Spleen (tissue), 13 donors: ENCODE results near the gene TLR6. TPM values are rescaled to one million over a fixed set of nuclear protein-coding genes. Genes with fewer than 3 reads are reported as not detected.

Experiments used
- DNase-seq: peaks from one replicate; pipeline ENCODE4 v3.0.0-alpha.2; 2020
- H3K27ac ChIP-seq, 8 donors: fragments of 200-600 bp; sonication (generic) in 7 of 8; 1 replicate in 4 of 8; 2 replicates in 4 of 8; pipeline versions ENCODE4 v1.5.0 to v1.8.0; 2016 to 2021; ENCODE audit warnings: inconsistent platforms in 4 of 8, mild to moderate bottlenecking in 4 of 8, moderate library complexity in 1 of 8
- H3K27me3 ChIP-seq, 7 donors: fragments of 200-600 bp; sonication (generic) in 6 of 7; replicated peaks in 1 of 7; 1 replicate in 4 of 7; 2 replicates in 3 of 7; pipeline versions ENCODE4 v1.5.0 to v1.8.0; 2016 to 2021; ENCODE audit warnings: inconsistent platforms in 3 of 7, mild to moderate bottlenecking in 1 of 7
- H3K36me3 ChIP-seq, 6 donors: fragments of 200-600 bp; sonication (generic) in 5 of 6; 1 replicate in 4 of 6; 2 replicates in 2 of 6; pipeline versions ENCODE4 v1.5.0 to v1.8.0; 2016 to 2021; ENCODE audit warnings: inconsistent platforms in 2 of 6
- H3K4me1 ChIP-seq, 6 donors: fragments of 200-600 bp; sonication (generic) in 5 of 6; 1 replicate in 3 of 6; 2 replicates in 3 of 6; pipeline versions ENCODE4 v1.5.0 to v1.8.0; 2016 to 2021; ENCODE audit warnings: inconsistent platforms in 3 of 6
- H3K4me3 ChIP-seq, 8 donors: fragments of 200-600 bp; sonication (generic) in 7 of 8; 1 replicate in 4 of 8; 2 replicates in 4 of 8; pipeline versions ENCODE4 v1.5.0 to v1.8.0; 2016 to 2021; ENCODE audit warnings: inconsistent platforms in 4 of 8, mild to moderate bottlenecking in 4 of 8, moderate library complexity in 2 of 8
- H3K9me3 ChIP-seq, 8 donors: fragments of 200-600 bp; sonication (generic) in 7 of 8; 1 replicate in 4 of 8; 2 replicates in 4 of 8; pipeline versions ENCODE4 v1.5.0 to v1.8.0; 2016 to 2021; ENCODE audit warnings: inconsistent platforms in 4 of 8
- CTCF ChIP-seq, 11 experiments: fragments of 200-600 bp in 7 of 11; fragments of 450-650 bp in 4 of 11; sonication (generic) in 4 of 11; IDR thresholded peaks in 8 of 11; conservative IDR thresholded peaks in 3 of 11; 1 replicate in 7 of 11; 2 replicates in 4 of 11; pipeline versions ENCODE4 v1.4.0 to v1.8.0; 2016 to 2021; ENCODE audit warnings: antibody characterized with exemption in 11 of 11, inconsistent platforms in 4 of 11, mild to moderate bottlenecking in 1 of 11
- POLR2A ChIP-seq, 3 donors: fragments of 450-650 bp; IDR thresholded peaks; one replicate each; pipeline ENCODE4 v1.5.1; 2017; ENCODE audit warnings: antibody characterized with exemption in 3 of 3, mild to moderate bottlenecking in 1 of 3
- POLR2AphosphoS5 ChIP-seq, 3 donors: sonication (generic); formaldehyde crosslinking; IDR thresholded peaks; one replicate each; pipeline ENCODE4 v1.5.1; 2017; ENCODE audit warnings: antibody characterized with exemption in 3 of 3
- WGBS, 5 donors: extraction: QIAGEN DNeasy Blood & Tissue Kit in 3 of 5; methylation state at CpG; one replicate each; pipeline versions ENCODE4 v1.1.5 to v1.1.7; 2013 to 2018; 5-methylcytosine and 5-hydroxymethylcytosine counted together
- intact Hi-C: fragments of 100-400 bp; cut with DNase I; formaldehyde crosslinking; loops from one replicate; pipeline ENCODE4 v1.15.0; 2023; ENCODE audit warnings: low total_unique reads
- long read RNA-seq, 2 donors: transcript quantifications; one replicate each; lab custom pipeline, GENCODE V29; 2026
- polyA plus RNA-seq, 3 donors: library from polyadenylated mRNA; stranded (reverse); fragments of 200-250 nt; gene quantifications; one replicate each; pipeline ENCODE4 v1.2.1, GENCODE V29; 2013
- total RNA-seq, 7 donors: library from RNA; depleted of rRNA in 3 of 7; stranded (reverse); fragments of >200 nt in 3 of 7; fragmentation: NEBNext Ultra II Directional in 4 of 7; extraction: Animal tissue kit (Norgen Biotek cat#: 25700) in 4 of 7; gene quantifications; one replicate each; pipeline versions ENCODE4 v1.1.0 to v1.2.1, GENCODE V29; 2016 to 2021
- donor health status: healthy with polysubstance abuse.
- donor health status: DM: no; HTN: no; CAD: no; lungs with moderate emphysema.
- donor health status: DM: no; HTN: no; CAD: no.
- donor health status: Bipolar disorder and iron deficiency.
- donor health status: healthy.
- donor health status: DM: no; HTN: no; CAD: no.
- donor health status: DM: yes; HTN: yes; CAD: no.

The TLR6 gene
- total RNA-seq, result 10 to 100 TPM; 23.2 to 55.1 (median 37.5) TPM
- 10 to 100 TPM in 2 of 3 donors, 1 to 10 TPM in 1; 5.5 to 10.7 (median 10.3) TPM for polyA plus RNA-seq
- long read RNA-seq, donor 1, result 0 reads
- long read RNA-seq, donor 2, full-length matches to known transcripts, result 2 of 2 reads
- long read RNA-seq, donor 2, partial matches to known transcripts, result 0 of 2 reads
- long read RNA-seq, donor 2, other reads (novel, unspliced or antisense), result 0 of 2 reads

- WGBS, 5 donors, result 1 to 13% (median 9%) methylated on average over 8 of the region's 8 CpGs
- TF ChIP-seq POLR2AphosphoS5 (IDR thresholded peaks at IDR 0.05) (no peak), CTCF (IDR thresholded peaks at IDR 0.05 in 8 of 11, conservative IDR thresholded peaks at IDR 0.05 in 3 of 11) (peak; percentile 62 to 91 (median 82))
- Histone ChIP-seq H3K27ac (peak within 1 kb of the TSS; percentile 78 to 93 (median 91)), H3K4me3 (peak within 1 kb of the TSS; percentile 23 to 68 (median 36)), H3K27me3 (no peaks in the 10 kb centered on the region), H3K9me3 (peaks cover 0 to 5% (median 1%) of the 10 kb centered on the region in 8 donors), H3K4me1 (peaks cover 20 to 76% (median 44%) of the 10 kb centered on the region in 6 donors), H3K36me3 (no peaks in the 10 kb centered on the region)
- no peak for DNase-seq
- intact Hi-C loops, result loop anchor here (5.0 kb wide), 1 partner anchor 99 kb away; no protein-coding TSS in a partner anchor
Measured at GRCh38 chr4:38856524-38857337, at the start of gene TLR6. Gene TLR6, minus strand, starts transcription at chr4:38856817. Its CDS starts 27,344 bp downstream, at chr4:38829473.

DNA sequence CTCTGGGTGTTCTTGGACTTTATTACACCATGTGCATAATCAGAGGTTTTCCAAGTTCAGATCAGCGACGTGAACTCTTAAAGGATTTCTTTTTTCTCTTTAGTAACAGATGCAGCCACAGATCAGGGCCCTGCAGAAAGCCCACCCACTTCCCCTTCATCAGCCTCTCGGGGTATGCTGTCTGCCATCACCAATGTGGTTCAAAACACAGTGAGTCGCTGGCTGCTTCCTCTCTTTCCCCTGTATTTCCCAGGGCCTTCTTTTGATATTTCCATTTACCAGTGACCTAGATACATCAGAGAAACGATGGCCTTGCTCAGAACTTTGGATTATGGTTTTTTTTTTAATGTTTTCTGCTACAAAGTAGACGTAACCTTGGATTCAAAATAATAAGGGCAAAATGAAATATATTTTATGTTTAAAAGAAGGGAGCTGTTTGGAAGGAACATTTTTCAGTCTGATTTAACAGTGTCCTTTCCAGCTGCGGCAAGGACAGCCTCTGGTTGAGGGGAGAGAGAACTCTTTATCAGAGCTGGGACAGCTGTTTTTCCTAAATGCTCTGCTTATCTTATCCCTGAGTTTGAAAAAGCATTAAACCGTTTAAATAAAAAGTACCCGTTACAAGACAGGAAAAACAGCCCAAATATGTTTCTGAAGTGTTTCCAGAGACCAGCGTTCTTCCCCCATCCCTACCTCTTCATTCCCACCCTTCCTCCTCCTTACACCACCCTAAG is 49.2 kb upstream of the TLR6 start:
- no peaks in the 10 kb centered on the region for H3K9me3 ChIP-seq
- H3K27ac ChIP-seq, result peak overlapping the region in 4 of 8 donors; percentile 22 to 38 (median 32)
- H3K4me1 ChIP-seq, result peaks cover 0 to 5% (median 0%) of the 10 kb centered on the region in 6 donors
- no peak overlapping the region for H3K4me3 ChIP-seq
- no peaks in the 10 kb centered on the region for H3K27me3 ChIP-seq
- TF ChIP-seq CTCF (IDR thresholded peaks at IDR 0.05 in 8 of 11, conservative IDR thresholded peaks at IDR 0.05 in 3 of 11) (no peak), POLR2AphosphoS5 (IDR thresholded peaks at IDR 0.05) (no peak), POLR2A (IDR thresholded peaks at IDR 0.05) (no peak)
- intact Hi-C loops, result no loop called here
- WGBS, 5 donors, result 31 to 42% (median 34%) methylated on average over 10 of the region's 10 CpGs
- DNase-seq, result no peak
- H3K36me3 ChIP-seq, result peaks cover 0 to 49% (median 3%) of the 10 kb centered on the region in 6 donors

GRCh38 chr4:38904682-38905081 is 48.1 kb upstream of the TLR6 start:
- no peak for TF ChIP-seq CTCF (IDR thresholded peaks at IDR 0.05 in 8 of 11, conservative IDR thresholded peaks at IDR 0.05 in 3 of 11)
- TF ChIP-seq POLR2AphosphoS5 (IDR thresholded peaks at IDR 0.05), result no peak
- no peak for TF ChIP-seq POLR2A (IDR thresholded peaks at IDR 0.05)
- WGBS, 5 donors, result 95 to 98% (median 96%) methylated on average over 3 of the region's 3 CpGs
- DNase-seq, result no peak
- Histone ChIP-seq H3K4me1 (peaks cover 0 to 5% (median 0%) of the 10 kb centered on the region in 6 donors), H3K27me3 (no peaks in the 10 kb centered on the region), H3K4me3 (no peak overlapping the region), H3K27ac (peak overlapping the region in 2 of 8 donors; percentile 32 to 38), H3K36me3 (peaks cover 0 to 38% (median 3%) of the 10 kb centered on the region in 6 donors), H3K9me3 (no peaks in the 10 kb centered on the region)
- intact Hi-C loops, result loop anchor here (5.0 kb wide), 1 partner anchor 233 kb away; no protein-coding TSS in a partner anchor
